Measurements from ENCODE around the gene GALR3. TPM values are rescaled to one million over a fixed set of nuclear protein-coding genes. Genes with fewer than 3 reads are reported as not detected.

Gene GALR3
- total RNA-seq, 1 donor from 2014 or later, result not detected

DNA sequence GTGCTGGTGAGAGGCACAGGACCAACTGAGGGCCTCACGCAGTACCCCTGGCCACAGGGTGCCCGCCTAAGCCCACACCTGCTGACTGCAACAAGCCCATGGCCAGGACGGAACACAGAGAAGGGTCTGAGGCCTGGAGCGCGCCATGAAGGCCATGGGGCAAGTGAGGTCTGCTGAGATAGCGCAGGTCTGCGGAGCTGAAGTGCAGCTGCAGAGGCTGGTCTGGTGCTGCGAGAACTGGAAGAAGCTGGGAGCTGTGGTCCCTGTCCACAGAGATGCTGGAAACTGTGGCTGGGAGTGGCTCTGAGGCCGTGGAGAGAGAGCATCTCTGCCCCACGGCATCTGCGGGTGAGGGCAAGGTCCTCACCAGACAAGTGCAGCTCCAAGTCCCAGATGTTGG lies 8.3 kb downstream of the GALR3 start:
- Mint-ChIP-seq H3K4me1 (ENCODE audit: unreplicated experiment) (no peaks in the 10 kb centered on the region), H3K9me3 (ENCODE audit: unreplicated experiment) (no peaks in the 10 kb centered on the region), H3K27ac (ENCODE audit: unreplicated experiment) (no peak overlapping the region), H3K36me3 (ENCODE audit: low read depth, unreplicated experiment) (peaks cover 11% of the 10 kb centered on the region), H3K4me3 (ENCODE audit: unreplicated experiment) (no peak overlapping the region), H3K27me3 (ENCODE audit: unreplicated experiment) (peaks cover 2% of the 10 kb centered on the region)
- no peak for DNase-seq (ENCODE audit: low spot score)
- TF ChIP-seq, protein P1, sequence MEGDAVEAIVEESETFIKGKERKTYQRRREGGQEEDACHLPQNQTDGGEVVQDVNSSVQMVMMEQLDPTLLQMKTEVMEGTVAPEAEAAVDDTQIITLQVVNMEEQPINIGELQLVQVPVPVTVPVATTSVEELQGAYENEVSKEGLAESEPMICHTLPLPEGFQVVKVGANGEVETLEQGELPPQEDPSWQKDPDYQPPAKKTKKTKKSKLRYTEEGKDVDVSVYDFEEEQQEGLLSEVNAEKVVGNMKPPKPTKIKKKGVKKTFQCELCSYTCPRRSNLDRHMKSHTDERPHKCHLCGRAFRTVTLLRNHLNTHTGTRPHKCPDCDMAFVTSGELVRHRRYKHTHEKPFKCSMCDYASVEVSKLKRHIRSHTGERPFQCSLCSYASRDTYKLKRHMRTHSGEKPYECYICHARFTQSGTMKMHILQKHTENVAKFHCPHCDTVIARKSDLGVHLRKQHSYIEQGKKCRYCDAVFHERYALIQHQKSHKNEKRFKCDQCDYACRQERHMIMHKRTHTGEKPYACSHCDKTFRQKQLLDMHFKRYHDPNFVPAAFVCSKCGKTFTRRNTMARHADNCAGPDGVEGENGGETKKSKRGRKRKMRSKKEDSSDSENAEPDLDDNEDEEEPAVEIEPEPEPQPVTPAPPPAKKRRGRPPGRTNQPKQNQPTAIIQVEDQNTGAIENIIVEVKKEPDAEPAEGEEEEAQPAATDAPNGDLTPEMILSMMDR (IDR thresholded peaks at IDR 0.05; ENCODE audit: unreplicated experiment), result no peak

DNA sequence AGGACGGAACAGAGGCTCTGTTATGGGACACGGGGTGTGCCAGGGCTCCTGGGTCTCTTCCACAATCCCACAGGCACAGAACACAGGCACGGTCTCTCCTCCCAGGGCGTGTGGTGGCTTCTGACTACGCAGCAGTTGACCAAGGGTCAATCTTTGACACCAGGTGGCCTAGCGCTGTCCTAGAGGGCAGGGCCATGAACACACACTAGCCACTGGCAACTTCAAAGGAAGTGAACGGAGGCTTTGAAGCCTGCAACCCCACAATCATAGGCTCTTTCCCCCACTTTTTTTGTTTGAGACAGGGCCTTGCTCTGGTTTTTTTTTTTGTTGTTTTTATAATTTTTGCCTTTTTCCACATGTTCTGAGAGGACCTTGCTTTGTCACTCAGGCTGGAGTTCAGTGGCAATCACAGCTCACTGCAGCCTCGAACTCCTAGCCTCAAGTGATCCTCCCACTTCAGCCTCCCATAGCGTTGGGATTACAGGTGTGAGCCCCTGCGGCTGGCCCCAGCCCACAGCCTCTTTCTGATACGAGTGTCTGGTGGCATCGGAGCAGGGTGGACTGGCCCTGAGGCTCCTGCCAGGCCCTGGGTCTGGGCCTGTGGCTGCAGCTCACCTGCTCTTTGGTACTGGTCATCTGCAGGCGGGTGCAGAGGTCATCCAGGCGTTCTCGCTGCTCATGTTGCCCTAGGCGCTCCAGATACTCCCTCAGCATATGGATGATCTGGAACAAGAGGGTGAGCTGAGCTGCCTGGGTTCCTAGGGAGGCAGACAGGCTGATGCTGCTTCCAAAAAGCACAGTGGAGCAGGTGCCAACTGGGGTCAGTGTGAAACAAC lies 9.1 kb downstream of the GALR3 start:
- TF ChIP-seq, protein P1 (IDR thresholded peaks at IDR 0.05; ENCODE audit: unreplicated experiment), result no peak
- peaks cover 14% of the 10 kb centered on the region for H3K36me3 Mint-ChIP-seq (ENCODE audit: low read depth, unreplicated experiment)
- H3K27ac Mint-ChIP-seq (ENCODE audit: unreplicated experiment), result no peak overlapping the region
- no peak overlapping the region for H3K4me3 Mint-ChIP-seq (ENCODE audit: unreplicated experiment)
- no peaks in the 10 kb centered on the region for H3K9me3 Mint-ChIP-seq (ENCODE audit: unreplicated experiment)
- H3K4me1 Mint-ChIP-seq (ENCODE audit: unreplicated experiment), result no peaks in the 10 kb centered on the region
- no peaks in the 10 kb centered on the region for H3K27me3 Mint-ChIP-seq (ENCODE audit: unreplicated experiment)
- no peak for DNase-seq (ENCODE audit: low spot score)

DNA sequence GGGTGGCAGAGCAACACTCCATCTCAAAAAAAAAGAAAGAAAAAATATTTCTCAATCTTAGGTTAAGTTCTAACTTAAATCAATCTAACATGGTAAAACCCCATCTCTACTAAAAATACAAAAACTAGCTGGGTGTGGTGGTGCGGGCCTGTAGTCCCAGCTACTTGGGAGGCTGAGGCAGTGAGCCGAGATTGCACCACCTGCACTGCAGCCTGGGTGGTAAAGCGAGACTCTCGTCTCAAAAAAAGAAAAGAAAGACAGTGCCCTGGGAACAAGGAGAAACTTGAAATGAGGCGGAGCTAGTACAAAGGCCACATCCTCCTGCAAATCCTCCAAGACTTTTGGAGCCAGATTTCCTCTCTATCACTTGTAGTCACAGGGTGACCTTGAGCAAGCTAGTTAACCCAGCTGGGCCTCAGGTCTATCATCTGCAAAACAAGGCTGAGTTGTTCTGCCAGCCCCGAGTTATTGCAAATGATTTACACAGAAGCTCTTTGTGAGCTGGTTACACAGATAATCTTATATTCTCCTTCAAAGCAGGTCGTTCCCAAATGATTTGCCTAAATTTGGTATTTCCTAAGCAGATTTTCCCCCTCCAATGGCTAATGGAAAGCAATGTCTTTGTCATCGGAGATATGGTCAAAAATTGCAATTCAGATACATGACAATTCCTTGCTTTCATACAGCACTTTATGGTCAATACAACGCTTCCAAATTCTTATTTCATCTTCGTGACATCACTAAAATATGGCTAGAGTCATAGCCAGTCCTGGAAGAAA lies 19.0 kb downstream of the GALR3 start:
- TF ChIP-seq, protein P1 (IDR thresholded peaks at IDR 0.05; ENCODE audit: unreplicated experiment), result no peak
- no peak overlapping the region for H3K27ac Mint-ChIP-seq (ENCODE audit: unreplicated experiment)
- H3K4me1 Mint-ChIP-seq (ENCODE audit: unreplicated experiment), result peaks cover 4% of the 10 kb centered on the region
- DNase-seq (ENCODE audit: low spot score), result no peak
- H3K4me3 Mint-ChIP-seq (ENCODE audit: unreplicated experiment), result peak overlapping the region; percentile 24
- H3K9me3 Mint-ChIP-seq (ENCODE audit: unreplicated experiment), result no peaks in the 10 kb centered on the region
- peaks cover 8% of the 10 kb centered on the region for H3K36me3 Mint-ChIP-seq (ENCODE audit: low read depth, unreplicated experiment)
- H3K27me3 Mint-ChIP-seq (ENCODE audit: unreplicated experiment), result peaks cover 6% of the 10 kb centered on the region

- no peaks in the 10 kb centered on the region for H3K9me3 Mint-ChIP-seq (ENCODE audit: unreplicated experiment)
- peaks cover 13% of the 10 kb centered on the region for H3K4me1 Mint-ChIP-seq (ENCODE audit: unreplicated experiment)
- H3K27me3 Mint-ChIP-seq (ENCODE audit: unreplicated experiment), result peaks cover 8% of the 10 kb centered on the region
- H3K27ac Mint-ChIP-seq (ENCODE audit: unreplicated experiment), result peak overlapping the region; percentile 89
- peak; percentile 67 for DNase-seq (ENCODE audit: low spot score)
- peak overlapping the region; percentile 96 for H3K4me3 Mint-ChIP-seq (ENCODE audit: unreplicated experiment)
- TF ChIP-seq, protein P1 (IDR thresholded peaks at IDR 0.05; ENCODE audit: unreplicated experiment), result no peak
- H3K36me3 Mint-ChIP-seq (ENCODE audit: low read depth, unreplicated experiment), result peaks cover 4% of the 10 kb centered on the region
These were observed 20.5 kb downstream of the GALR3 start for GRCh38 chr22:37843741-37844089.

GRCh38 chr22:37844904-37845329 lies 21.7 kb downstream of the GALR3 start:
- peak overlapping the region; percentile 83 for H3K4me3 Mint-ChIP-seq (ENCODE audit: unreplicated experiment)
- H3K27ac Mint-ChIP-seq (ENCODE audit: unreplicated experiment), result peak overlapping the region; percentile 52
- no peaks in the 10 kb centered on the region for H3K9me3 Mint-ChIP-seq (ENCODE audit: unreplicated experiment)
- peaks cover 10% of the 10 kb centered on the region for H3K27me3 Mint-ChIP-seq (ENCODE audit: unreplicated experiment)
- H3K36me3 Mint-ChIP-seq (ENCODE audit: low read depth, unreplicated experiment), result peaks cover 8% of the 10 kb centered on the region
- TF ChIP-seq, protein P1 (IDR thresholded peaks at IDR 0.05; ENCODE audit: unreplicated experiment), result no peak
- H3K4me1 Mint-ChIP-seq (ENCODE audit: unreplicated experiment), result peaks cover 18% of the 10 kb centered on the region
- no peak for DNase-seq (ENCODE audit: low spot score)
